Mesendoderm (in vitro differentiated cells): ENCODE results near the gene ZMIZ2.
"Not testable (repeated sequence)": the region's sequence is repeated elsewhere in the genome, so short reads cannot be mapped to it uniquely, and the experiment has no call there.

Source experiments
- DNase-seq: peaks from one replicate; pipeline ENCODE4 v3.0.0; 2013
- H2AK5ac ChIP-seq: 2 replicates; pipeline ENCODE4 v1.6.1; 2013; ENCODE audit warnings: low read length, inconsistent platforms
- H2BK120ac ChIP-seq: 2 replicates; pipeline ENCODE4 v1.6.1; 2013; ENCODE audit warnings: low read depth, mild to moderate bottlenecking, low read length, moderate library complexity, mixed read lengths
- H2BK15ac ChIP-seq: replicated peaks from 2 replicates; pipeline ENCODE4 v1.6.1; 2013; ENCODE audit warnings: low read depth, mild to moderate bottlenecking, moderate library complexity
- H2BK5ac ChIP-seq: 2 replicates; pipeline ENCODE4 v1.6.1; 2013; ENCODE audit warnings: low read length, inconsistent platforms
- H3K18ac ChIP-seq: 2 replicates; pipeline ENCODE4 v1.6.1; 2013; ENCODE audit warnings: mild to moderate bottlenecking, low read length, mixed read lengths
- H3K23ac ChIP-seq: one replicate; pipeline ENCODE4 v1.6.1; 2013; ENCODE audit warnings: low read length
- H3K27ac ChIP-seq: 2 replicates; pipeline ENCODE4 v1.5.1; 2013; ENCODE audit warnings: low read depth, mild to moderate bottlenecking, inconsistent platforms, low read length, moderate library complexity
- H3K27me3 ChIP-seq: 2 replicates; pipeline ENCODE4 v1.6.1; 2013; ENCODE audit warnings: low read length, control low read depth, mild to moderate bottlenecking, inconsistent platforms; ENCODE audit not compliant: insufficient read depth, poor library complexity
- H3K36me3 ChIP-seq: 2 replicates; pipeline ENCODE4 v1.6.1; 2013; ENCODE audit warnings: low read length, inconsistent platforms; ENCODE audit not compliant: control insufficient read depth, insufficient read depth
- H3K4ac ChIP-seq: one replicate; pipeline ENCODE4 v1.6.1; 2013; ENCODE audit warnings: low read depth, mild to moderate bottlenecking, low read length, moderate library complexity
- H3K4me1 ChIP-seq: 2 replicates; pipeline ENCODE4 v1.6.1; 2013; ENCODE audit warnings: low read depth, low read length, inconsistent platforms; ENCODE audit not compliant: control insufficient read depth
- H3K4me2 ChIP-seq: 2 replicates; pipeline ENCODE4 v1.6.1; 2013; ENCODE audit warnings: low read length
- H3K4me3 ChIP-seq: 2 replicates; pipeline ENCODE4 v1.5.1; 2013; ENCODE audit warnings: mild to moderate bottlenecking, low read length
- H3K56ac ChIP-seq: one replicate; pipeline ENCODE4 v1.6.1; 2013; ENCODE audit warnings: low read length
- H3K79me1 ChIP-seq: 2 replicates; pipeline ENCODE4 v1.6.1; 2013; ENCODE audit warnings: low read length, inconsistent platforms
- H3K79me2 ChIP-seq: 2 replicates; pipeline ENCODE4 v1.6.1; 2013; ENCODE audit warnings: mild to moderate bottlenecking, low read length; ENCODE audit not compliant: control insufficient read depth, insufficient read depth
- H3K9ac ChIP-seq: 2 replicates; pipeline ENCODE4 v1.6.1; 2013; ENCODE audit warnings: low read length, inconsistent platforms
- H4K5ac ChIP-seq: one replicate; pipeline ENCODE4 v1.6.1; 2013; ENCODE audit warnings: low read length
- H4K8ac ChIP-seq: one replicate; pipeline ENCODE4 v1.6.1; 2013; ENCODE audit warnings: low read depth, mild to moderate bottlenecking, control low read depth, low read length, moderate library complexity
- WGBS: extraction: QIAGEN DNeasy Blood & Tissue Kit; methylation state at CpG from one replicate; pipeline ENCODE4 v1.1.7; 2013; ENCODE audit warnings: low lambda C conversion rate, missing lambda C conversion rate; ENCODE audit not compliant: insufficient coverage; ENCODE audit errors: extremely low coverage; 5-methylcytosine and 5-hydroxymethylcytosine counted together

The ZMIZ2 gene

GRCh38 chr7:44724276-44724675, 24.4 kb upstream of the ZMIZ2 start:
- DNase-seq = peak; percentile 64
- H2AK5ac ChIP-seq = no peak overlapping the region
- WGBS = no CpG with 5 or more reads among the region's 4 CpGs

GRCh38 chr7:44726250-44726649, 22.4 kb upstream of the ZMIZ2 start:
- not testable (repeated sequence) for H3K79me1 ChIP-seq, H3K4me3 ChIP-seq, H3K27me3 ChIP-seq, H2BK5ac ChIP-seq, H3K4me1 ChIP-seq, H3K23ac ChIP-seq, H3K9ac ChIP-seq, H3K36me3 ChIP-seq, H2AK5ac ChIP-seq, H4K8ac ChIP-seq, H3K4me2 ChIP-seq, H3K27ac ChIP-seq, H2BK120ac ChIP-seq, H2BK15ac ChIP-seq, H3K56ac ChIP-seq, H4K5ac ChIP-seq, H3K79me2 ChIP-seq
- no CpG with 5 or more reads among the region's 7 CpGs for WGBS
- Histone ChIP-seq H3K18ac (peak overlapping the region; percentile 63), H3K4ac (peak overlapping the region; percentile 8)
- peak; percentile 48 for DNase-seq

More at GRCh38 chr7:44724276-44724675, 24.4 kb upstream of the ZMIZ2 start:
- Histone ChIP-seq H3K4me1 (no peaks in the 10 kb centered on the region), H3K9ac (no peak overlapping the region), H3K4ac (no peak overlapping the region), H3K27me3 (no peaks in the 10 kb centered on the region), H2BK15ac (no peak overlapping the region), H3K36me3 (no peaks in the 10 kb centered on the region), H4K5ac (no peak overlapping the region), H3K4me2 (no peak overlapping the region), H3K23ac (no peak overlapping the region), H3K18ac (no peak overlapping the region), H4K8ac (no peak overlapping the region), H3K79me1 (no peaks in the 10 kb centered on the region), H3K27ac (no peak overlapping the region), H2BK120ac (no peak overlapping the region), H3K79me2 (no peaks in the 10 kb centered on the region), H3K4me3 (no peak overlapping the region), H2BK5ac (no peak overlapping the region), H3K56ac (no peak overlapping the region)

DNA sequence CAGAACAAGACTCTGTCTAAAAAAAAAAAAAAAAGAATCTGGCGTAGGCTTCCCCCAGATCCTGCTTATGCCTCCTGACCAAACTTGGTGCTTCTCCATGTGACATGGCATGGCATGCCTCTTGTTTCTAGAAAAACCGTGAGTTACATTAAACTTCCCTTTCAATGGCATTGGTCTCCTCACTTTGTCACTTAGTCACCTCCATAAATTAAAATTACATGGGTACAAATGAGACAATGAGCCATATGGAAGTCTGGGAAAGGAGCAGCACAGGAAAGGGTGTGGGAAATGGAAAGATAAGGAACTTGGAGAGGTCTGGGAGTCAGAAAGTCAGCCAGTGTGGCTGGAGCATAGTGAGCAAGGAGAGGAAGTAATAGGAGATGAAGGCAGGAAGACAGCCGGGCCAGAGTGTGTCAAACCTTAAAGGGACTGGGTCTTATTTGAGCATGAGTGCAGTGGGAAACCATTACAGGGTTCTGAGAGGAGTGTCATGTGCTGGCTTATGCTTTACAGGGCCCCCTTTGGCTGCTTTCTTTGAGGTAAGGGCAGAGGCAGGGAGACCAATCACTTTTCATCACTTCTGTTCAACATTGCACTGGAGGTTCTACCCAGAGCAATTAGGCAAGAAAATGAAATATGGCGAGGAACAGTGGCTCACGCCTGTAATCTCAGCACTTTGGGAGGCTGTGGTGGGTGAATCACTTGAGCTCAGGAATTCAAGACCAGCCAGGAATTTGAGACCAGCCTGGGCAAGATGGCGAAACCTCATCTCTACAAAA, 21.3 kb upstream of the ZMIZ2 start:
- Histone ChIP-seq H3K9ac (no peak overlapping the region), H4K8ac (no peak overlapping the region), H3K36me3 (no peaks in the 10 kb centered on the region), H2BK120ac (no peak overlapping the region), H3K18ac (no peak overlapping the region), H3K56ac (no peak overlapping the region), H3K4me3 (no peak overlapping the region), H4K5ac (no peak overlapping the region), H2BK15ac (no peak overlapping the region), H3K23ac (no peak overlapping the region), H3K4ac (no peak overlapping the region), H3K79me1 (no peaks in the 10 kb centered on the region), H3K27me3 (no peaks in the 10 kb centered on the region), H2AK5ac (no peak overlapping the region), H2BK5ac (no peak overlapping the region), H3K4me1 (no peaks in the 10 kb centered on the region), H3K27ac (no peak overlapping the region), H3K79me2 (no peaks in the 10 kb centered on the region), H3K4me2 (no peak overlapping the region)
- WGBS = no CpG with 5 or more reads among the region's 6 CpGs
- DNase-seq = no peak

- Histone ChIP-seq H4K8ac (no peak overlapping the region), H2AK5ac (no peak overlapping the region), H3K56ac (no peak overlapping the region), H2BK15ac (no peak overlapping the region), H3K79me1 (no peaks in the 10 kb centered on the region), H3K79me2 (no peaks in the 10 kb centered on the region), H3K4me1 (no peaks in the 10 kb centered on the region), H2BK120ac (no peak overlapping the region), H3K4me2 (no peak overlapping the region), H3K4ac (no peak overlapping the region), H3K27ac (no peak overlapping the region), H4K5ac (no peak overlapping the region), H3K27me3 (no peaks in the 10 kb centered on the region), H3K23ac (no peak overlapping the region), H3K4me3 (no peak overlapping the region), H3K36me3 (no peaks in the 10 kb centered on the region), H3K9ac (no peak overlapping the region), H2BK5ac (no peak overlapping the region), H3K18ac (no peak overlapping the region)
- WGBS = no CpG with 5 or more reads among the region's 1 CpG
- DNase-seq = no peak
These were observed 20.7 kb upstream of the ZMIZ2 start for GRCh38 chr7:44727937-44728262.

- Histone ChIP-seq H4K8ac (no peak overlapping the region), H2AK5ac (no peak overlapping the region), H3K18ac (no peak overlapping the region), H3K27me3 (no peaks in the 10 kb centered on the region), H3K9ac (no peak overlapping the region), H3K23ac (no peak overlapping the region), H2BK15ac (no peak overlapping the region), H3K56ac (no peak overlapping the region), H3K27ac (no peak overlapping the region), H3K4me3 (no peak overlapping the region), H3K4me2 (no peak overlapping the region), H3K36me3 (no peaks in the 10 kb centered on the region), H3K79me2 (no peaks in the 10 kb centered on the region), H2BK120ac (no peak overlapping the region), H4K5ac (no peak overlapping the region), H2BK5ac (no peak overlapping the region), H3K4me1 (no peaks in the 10 kb centered on the region), H3K4ac (no peak overlapping the region), H3K79me1 (no peaks in the 10 kb centered on the region)
- WGBS = no CpG with 5 or more reads among the region's 12 CpGs
- DNase-seq = no peak
These were observed 18.6 kb upstream of the ZMIZ2 start for GRCh38 chr7:44729949-44730590.
